GM19193 (cell line): ENCODE measurements around the gene PAQR5.

Source experiments
- POLR2A ChIP-seq: IDR thresholded peaks from 4 replicates; pipeline ENCODE4 v1.6.1; 2011; ENCODE audit not compliant: insufficient read depth, insufficient read length; ENCODE audit errors: extremely low read depth

The PAQR5 gene

DNA sequence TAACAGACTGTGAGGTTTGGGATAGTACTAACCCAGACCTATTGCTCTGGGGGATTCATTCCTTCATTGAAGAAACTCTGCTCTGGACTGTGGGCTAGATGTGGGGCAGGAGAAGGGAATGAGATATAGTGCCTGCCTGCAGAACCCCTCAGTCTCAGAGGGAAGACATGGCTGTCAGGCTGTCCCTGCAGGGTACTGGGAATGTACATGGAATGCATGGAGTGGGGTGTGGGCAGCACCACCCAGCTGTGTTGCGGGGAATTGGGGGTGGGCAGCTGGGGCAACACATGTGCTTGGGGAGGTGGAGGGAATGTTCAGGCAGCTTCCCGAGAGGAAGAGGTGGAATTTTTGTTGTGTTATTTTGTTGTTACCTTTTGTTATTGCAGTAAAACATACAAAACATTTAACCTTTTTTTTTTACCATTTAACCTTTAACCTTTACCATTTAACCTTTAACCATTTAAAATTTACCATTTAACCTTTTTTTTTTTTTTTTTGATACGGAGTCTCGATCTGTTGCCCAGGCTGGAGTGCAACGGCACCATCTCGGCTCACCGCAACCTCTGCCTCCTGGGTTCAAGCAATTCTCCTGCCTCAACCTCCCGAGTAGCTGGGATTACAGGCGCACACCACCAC, 7.3 kb downstream of the PAQR5 start:
- TF ChIP-seq POLR2A, result no peak

DNA sequence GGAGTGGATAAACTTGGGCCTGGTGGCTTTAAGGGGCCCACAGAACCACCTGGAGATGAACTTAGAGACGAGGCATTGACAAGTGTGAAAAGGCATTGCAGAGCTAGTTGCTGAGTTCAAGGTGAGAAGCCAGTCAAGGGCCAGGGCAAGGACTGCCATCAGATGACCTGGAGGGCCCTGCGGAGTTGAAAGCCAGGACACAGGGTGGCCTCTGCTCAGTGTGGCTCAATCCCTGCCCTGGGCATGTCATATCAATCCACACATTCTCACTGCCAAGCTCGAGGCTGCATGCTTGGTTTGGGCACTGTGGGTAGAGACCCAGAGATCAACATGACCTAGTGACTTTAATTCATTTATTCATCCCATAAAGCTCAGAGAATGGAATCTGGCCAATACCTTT, 9.2 kb downstream of the PAQR5 start:
- TF ChIP-seq POLR2A, result no peak

DNA sequence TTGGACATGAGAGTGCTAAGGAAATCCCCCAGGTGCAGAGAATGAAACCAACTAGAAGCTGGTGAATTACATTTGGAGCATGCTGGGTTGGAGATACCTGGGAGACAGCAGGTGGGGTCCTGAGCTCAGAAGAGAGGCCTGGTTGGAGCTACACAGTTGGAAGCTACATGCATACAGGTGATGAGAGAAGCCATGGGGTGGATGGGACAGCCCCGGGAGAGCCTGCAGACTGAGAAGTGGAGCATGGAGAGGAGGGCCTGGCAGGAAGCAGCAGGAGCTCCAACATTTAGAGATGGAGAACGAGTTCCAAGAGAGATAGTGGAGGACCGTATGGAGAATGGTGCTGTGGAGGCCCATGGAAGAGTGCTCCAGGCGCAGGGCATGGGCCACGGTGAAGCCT, 10.2 kb downstream of the PAQR5 start:
- TF ChIP-seq POLR2A, result no peak

DNA sequence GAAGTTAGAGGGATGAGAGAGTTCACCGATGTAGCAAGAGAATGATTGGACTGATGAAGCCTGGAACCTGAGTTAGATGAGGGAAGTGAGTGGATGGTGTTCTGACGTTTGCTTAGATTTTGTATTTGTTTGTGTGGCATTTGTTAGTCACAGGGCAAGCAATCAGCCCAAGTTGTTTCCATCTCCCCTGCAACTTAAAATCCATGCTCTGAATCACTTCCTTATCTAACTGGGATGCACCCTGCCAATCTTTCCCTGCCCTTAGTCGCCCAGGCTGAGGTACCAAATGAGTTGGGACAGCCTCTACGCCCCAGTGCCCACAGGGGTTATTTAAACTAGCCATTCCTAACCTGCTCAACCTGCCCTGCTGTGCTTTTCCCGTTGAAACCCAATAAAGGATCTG, 12.6 kb downstream of the PAQR5 start:
- TF ChIP-seq POLR2A, result no peak

DNA sequence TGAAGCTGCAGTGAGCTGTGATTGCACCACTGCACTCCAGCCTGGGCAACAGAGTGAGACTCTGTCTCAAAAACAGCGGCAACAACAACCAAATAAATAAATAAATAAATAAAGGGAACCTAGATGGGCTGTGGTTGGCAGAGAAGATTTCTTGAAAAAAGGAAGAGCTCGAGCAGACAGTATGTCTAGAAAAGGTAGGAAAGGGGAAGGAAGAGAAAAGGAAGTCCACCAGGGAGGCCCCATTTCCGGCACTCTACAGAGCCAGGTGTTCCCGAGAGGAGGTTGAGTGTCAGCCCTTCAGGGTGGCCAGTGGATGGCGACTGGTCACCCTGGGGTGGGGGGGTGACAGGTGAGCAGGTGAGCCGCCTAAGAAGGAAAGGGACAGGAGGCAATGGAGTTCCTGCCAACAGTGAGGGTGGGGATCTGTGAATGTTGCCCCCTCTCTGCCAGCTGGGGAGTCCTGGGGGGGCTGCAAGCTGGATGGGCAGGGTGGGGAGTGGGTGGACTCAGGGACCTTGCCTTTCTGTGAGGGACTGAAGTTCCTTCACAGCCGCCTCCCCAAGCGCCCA, 14.8 kb downstream of the PAQR5 start:
- no peak for TF ChIP-seq POLR2A

DNA sequence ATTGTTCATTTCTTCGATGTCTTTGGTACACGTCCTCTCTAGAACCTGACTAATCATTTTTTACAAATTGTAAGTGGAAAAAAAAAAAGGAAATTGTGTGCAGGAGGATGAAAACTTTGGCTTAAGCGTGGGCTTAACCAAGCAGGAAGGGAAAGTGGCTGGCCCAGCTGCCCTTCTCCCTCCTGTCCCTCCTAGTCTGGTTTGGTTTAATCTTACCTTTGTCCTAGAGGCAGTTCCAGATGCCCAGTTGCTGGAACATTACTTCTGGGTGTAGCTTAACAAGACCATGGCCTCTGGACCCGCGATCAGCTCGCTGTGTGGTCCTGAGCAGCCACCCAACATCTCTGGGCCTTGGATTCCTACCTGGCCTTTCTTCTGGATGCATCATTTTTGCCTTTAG, 15.4 kb downstream of the PAQR5 start:
- no peak for TF ChIP-seq POLR2A

DNA sequence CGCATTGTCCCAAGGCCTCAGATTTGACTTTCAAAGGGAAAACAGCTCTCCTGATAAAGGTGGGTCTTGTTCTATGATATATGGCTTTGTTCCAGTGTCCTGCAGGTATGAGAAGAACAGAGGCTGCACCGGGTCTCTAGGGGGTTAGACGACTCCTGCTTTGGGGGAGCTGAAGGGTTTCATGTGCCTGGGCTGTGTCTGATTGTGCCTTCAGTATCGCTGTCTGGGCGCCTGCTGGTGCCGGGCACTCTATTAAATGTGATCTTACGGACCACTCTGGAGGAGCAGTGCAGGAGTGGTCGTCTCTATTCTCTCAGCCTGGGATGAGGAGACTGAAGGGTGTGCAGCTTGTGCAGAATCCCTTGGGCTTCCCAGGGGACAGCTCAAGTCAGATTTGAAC, 16.0 kb downstream of the PAQR5 start:
- TF ChIP-seq POLR2A, result no peak

DNA sequence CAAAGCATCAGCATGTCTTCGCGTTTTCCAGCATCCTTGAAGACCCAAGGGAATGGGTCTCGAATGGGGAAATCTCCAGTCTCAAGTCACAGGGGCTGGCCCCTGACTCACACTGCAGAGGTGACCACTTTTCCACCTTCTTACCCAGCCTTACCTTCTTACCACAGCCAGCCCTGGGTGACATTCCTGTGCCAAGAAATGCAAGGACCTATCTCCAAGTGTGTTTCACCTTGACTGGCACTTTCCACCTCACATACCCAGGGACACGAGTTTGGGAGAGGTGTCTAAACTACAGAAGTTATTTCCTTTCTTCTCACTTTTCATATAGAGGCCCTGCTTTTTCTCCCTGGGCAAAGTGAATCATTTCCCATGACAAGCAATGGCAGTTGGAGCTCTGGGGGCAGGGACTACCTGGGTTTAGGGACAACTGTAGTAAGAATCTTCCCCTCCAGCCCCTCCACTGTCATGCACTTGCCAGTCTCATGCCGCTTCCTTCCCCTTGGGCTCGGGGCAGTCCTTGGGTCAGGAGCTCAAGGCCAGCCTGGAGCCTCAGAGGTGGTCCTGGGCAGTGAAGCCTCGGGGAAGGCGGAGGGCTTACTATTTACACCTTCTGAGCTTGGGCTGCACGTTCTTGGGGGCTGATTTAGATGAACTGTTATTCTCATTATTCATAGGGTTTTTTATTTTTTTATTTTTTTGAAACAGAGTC, 16.8 kb downstream of the PAQR5 start:
- TF ChIP-seq POLR2A, result no peak

DNA sequence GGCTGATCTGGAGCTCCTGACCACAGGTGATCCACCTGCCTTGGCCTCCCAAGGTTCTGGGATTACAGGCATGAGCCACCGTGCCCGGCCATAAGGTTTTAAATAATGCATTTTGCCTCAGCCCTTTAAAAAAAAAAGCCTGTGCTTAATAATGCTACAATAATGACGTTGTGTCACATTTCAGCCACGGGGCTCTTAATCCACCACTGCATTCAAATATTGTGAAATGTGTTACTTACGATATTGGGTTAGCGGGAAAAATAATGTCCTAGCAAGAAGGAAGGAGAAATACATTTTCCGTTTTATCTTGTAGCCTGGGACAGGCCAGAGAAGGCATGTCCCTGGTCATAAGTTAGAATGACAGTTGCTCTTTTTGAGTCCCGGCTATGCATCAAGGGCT, 17.6 kb downstream of the PAQR5 start:
- no peak for TF ChIP-seq POLR2A

DNA sequence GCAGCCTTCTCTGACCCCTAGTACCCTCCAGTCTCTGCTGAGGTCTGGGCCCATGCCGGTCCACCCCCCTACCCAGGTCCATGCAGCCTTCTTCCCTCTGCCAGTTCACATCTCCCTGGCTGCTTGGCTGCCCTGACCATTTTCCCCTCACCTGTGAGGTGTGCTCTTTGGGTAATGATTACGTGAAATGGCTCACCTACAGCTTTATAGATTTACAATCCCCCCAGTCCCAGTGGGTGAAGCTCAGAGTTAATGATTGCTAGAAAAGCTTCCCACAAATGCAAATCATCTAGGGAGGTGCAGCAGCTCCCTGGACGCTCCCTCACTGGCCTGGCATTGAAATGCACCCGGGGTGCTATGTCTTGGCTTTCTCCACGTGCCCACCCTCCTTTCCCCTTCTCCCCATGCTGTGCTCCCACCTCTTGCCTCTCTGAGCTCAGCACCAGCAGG, 18.7 kb downstream of the PAQR5 start:
- no peak for TF ChIP-seq POLR2A

DNA sequence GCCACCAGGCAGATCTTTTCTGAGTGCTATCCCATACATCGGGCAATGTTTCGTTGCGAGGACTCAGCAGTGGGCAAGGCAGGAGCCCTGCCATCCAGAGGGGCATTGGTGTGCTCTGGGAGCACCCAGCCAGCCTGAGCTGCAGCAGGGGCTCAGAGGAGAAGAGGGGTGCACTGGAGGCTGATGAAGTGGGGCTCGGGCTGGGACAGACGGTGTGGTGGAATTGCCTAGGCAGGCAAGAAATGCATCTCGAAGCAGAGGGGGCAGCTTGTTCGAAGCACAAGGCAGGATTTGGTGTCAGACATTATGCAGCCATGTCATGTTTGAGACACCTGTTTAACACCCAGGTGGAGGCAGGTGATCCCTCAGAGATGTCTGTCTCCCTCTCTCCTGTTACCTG, 19.3 kb downstream of the PAQR5 start:
- TF ChIP-seq POLR2A, result no peak

DNA sequence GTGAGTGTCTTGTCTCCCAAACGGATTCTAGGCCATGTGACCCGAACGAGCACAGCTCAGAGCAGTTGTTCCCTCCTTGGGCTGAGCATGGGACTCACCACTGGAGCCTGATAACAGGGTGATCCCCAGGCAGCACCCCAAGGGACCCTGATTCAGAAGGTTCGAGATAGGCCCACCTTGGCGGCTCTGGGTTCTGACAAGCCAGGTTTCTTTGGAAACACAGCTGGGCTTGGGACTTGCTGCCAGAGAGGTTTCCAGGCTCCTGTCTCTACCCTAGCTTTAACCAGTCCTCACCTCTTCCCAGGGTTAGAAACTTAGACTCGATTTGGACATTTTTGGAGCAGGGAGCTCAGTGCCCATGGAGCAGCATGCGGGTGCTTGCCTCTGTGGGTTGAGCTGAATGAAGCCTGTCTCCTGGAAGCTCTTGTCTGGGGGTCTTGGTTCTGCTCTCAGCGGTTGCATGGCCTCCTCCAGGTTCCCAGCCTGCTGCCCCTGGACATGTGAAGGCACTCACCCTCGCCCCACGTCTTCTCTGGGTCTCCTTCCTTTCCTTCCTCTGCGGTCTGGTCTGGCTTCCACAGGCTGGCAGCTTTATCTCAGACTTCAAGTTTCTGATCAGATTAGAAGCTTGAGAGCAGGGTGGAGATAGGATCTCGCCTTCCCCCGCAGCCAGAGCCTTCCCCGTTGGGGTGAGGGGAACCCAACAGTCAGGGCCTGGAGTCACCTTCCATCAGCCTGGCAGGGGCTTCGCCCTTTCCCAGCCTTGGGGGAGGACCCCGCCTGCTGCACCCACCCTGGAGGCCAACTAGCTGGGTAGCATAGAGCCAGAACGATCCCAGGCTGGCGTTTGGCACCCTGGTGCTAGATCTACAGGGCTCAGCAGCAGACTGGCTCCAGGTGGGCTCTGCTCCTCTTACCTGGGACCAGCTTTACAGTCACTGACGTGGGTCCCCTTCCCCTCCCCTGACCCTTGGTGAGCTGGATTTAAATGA, 21.0 kb downstream of the PAQR5 start:
- TF ChIP-seq POLR2A, result no peak

DNA sequence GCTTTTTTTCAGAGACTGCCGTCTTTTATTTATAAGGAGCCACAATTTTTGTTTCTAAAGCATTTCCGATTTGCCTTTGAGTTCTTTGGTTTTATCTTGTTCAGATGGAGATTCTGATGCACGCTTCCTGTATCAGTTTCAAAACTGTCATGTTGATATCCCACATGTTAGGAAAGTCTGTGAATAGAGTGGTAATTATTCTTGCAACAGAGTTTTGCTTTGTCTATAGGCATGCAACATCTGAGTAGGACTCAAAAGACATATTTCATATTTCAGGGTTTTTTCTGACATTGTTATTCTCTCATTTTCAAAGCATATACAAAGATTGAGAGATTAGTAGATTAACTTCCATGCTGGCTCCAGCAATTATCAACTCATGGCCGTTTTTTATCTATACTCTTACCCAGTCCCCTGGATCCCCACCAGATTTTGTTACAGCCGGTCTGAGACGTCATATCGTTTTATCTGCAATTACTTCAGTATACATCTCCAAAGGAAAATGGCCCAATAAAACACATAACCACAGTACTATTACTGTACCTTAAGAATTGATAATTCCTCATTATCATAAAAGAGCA, 22.4 kb downstream of the PAQR5 start:
- TF ChIP-seq POLR2A, result no peak

DNA sequence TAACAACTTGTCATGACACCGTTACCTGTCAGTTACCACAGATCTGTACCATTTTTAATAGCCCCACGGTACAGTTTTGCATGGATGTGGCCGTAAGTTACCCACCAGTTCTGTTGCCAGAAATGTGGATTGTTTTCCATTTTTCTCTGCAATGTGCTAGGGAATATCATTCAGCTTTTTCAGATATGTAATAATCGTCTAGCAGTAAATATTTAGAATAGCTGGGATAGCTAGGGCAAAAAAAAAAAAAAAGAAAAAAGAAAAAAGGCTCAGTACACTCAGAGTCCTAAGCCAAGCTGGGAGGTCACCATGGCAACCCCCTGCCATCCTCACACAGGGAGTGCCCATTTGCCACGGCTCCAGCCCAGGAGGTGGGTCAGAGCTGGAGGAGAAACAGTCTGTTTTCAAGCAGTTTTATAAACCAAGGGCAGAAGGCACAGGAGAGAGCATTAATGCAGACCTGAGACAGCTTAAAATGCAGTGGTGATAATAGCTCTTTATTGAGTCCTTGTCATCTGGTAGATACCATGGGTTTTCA, 25.2 kb downstream of the PAQR5 start:
- no peak for TF ChIP-seq POLR2A
